D341Med (cell line): Measurements from ENCODE around the gene WDR6.

ENCODE experiments used
- DNase-seq: peaks from one replicate; pipeline ENCODE4 v3.0.0; 2012; ENCODE audit warnings: low spot score

Gene WDR6

DNA sequence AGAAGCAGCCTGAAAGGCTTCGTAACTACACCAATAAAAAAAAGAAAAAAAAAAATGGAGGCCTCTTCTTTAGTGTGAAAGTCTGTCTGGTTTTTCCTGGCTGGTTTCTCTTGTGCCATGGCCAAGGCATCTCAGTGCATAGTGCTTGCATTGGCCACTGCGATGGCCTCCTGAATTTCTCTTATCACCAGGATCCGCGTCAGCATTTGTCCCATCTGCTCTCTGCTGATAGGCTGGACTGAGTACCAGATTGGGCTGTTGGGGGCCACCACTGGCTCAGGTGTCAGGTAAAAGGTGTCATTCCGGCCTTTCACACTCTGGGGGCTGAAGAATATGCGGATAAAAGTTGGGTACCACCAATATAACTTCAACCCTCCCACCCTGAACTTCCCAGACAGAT, 23.1 kb downstream of the WDR6 start:
- no peak for DNase-seq

DNA sequence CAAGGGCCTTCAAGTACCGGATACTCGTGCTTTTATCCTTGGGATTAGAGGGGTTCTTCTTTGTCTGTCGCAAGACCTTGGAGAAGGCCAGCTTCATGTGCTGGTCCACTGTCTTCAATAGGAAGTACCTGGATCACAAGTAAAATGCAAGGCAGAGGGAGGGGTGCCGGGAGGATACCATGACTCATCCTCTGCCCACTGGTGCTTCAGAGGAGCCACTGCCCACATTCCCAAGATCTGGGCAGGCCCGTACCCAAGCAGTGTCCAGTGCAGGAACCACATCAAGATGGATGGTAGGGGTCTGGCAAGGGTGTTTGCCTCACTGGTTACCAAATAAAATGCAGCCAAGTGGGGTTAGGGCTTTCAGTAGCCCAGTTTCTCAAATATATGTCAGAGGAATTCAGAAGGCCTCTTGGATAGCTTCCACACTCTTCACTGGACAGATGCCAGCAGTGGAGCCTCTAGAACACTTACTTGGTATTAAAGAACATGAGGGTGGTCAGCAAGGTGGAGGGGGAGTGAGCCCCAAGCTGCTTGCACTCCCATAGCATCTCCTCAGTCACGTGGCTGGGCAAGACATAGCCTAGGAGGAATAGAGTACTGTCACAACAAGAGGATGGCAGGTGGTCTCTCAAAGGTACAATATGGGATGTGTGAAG, 25.6 kb downstream of the WDR6 start:
- no peak for DNase-seq

DNA sequence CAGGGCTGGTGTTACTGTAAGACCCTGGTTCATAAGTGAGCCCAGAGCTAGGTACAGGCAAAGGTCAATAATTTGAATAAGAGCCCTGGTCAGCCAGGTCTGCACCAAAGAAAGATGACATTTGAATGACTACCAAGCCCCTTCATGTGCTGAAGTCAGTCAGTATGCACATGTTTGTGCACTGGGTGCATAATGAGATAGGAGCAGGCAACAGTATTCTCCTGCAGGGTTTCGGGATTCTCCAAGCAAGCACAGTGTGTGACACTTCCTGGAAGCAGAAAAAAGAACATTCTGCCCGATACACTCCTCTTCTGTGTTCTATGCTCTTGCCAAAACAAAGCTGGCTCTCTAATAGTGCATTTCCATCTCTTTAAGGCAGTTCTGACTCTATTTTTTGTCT, 27.5 kb downstream of the WDR6 start:
- DNase-seq, result no peak

DNA sequence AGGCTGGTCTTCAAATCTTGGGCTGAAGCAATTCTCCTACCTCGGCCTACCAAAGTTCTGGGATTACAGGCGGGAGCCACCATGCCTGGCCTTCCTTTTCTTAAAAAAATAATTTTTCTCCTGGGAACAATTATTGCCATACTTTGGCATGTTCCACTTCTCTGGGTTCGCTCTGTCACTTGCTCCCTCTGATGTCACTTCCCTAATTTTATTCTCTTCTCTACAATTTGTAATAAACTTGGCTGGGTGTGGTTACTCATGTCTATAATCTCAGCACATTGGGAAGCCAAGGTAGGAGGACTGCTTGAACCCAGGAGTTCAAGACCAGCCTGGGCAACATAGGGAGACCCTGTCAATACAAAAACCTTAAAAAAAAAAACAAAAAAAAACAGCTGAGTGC, 28.1 kb downstream of the WDR6 start:
- DNase-seq, result no peak

DNA sequence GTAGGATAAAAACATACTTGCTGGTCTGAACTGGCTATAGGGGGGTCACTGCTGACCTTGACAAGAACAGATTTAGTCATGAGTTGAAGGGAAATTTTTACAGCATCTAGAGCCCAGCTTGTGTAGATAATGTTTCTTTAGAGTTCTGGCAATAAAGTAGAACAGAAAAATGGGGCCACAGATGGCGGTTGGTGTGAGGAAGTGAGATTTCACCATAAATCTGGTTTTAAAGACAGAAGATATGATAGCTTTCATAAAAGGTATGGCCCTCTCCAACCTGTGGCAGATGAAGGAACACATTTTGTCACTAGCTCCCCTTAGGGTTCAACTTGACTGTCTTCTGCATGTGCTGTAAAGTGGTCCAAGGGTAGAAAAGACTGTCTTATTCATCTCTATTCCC, 46.4 kb downstream of the WDR6 start:
- no peak for DNase-seq

DNA sequence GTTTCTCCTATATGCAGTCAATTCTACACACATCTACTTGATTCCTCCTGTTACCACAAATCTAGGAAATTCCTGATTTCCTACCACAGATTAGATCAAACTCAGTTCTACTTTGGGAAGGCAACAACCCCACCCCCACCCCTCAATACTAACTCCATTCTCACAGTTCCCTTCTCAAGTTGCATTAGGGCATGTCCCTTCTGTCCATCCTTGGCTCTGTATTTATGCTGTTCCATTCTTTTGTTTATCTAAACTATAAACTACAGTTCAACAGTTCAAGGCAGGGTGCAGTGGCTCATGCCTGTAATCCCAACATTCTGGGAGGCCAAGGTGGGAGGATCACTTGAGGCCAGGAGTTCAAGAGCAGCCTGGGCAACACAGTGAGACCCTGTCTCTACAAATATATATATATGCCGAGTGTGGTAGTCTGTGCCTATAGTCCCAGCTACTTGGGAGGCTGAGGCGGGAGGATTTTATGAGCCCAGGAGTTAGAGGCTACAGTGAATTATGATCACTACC, 47.2 kb downstream of the WDR6 start:
- no peak for DNase-seq

DNA sequence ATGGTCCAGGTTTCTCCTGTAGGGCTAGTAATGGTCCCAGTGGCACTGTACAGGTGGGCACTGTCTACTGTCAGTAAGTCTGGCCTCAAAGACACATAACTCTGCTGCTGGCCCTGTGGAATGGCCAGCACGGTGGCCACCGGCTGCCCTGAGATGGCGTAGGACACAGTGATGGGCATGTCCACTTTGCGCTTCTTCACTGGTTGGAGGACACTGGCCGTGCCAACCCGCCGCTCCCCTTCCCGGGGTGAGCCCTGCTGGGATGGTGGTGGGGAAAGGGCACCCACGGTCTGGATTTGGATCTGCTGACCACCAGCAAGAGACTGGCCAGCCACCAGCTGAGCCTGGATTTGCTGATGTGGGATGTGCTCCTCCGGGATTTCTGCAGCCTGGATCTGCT, 50.1 kb downstream of the WDR6 start:
- DNase-seq, result no peak

DNA sequence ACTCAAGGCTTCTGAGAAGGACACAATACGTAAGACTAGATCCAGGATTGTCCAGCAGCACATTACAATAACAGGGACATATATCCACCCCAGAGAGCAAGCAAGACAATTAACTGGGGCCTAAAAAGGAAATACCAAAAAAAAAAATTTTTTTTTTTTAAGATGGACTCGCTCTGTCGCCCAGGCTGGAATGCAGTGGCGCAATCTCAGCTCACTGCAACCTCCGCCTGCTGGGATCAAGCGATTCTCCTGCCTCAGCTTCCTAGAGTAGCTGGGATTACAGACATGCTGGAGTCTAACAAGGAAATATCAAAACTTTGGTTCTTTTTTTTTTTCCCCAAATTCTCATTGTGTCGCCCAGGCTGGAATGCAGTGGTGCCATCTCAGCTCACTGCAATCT, 50.8 kb downstream of the WDR6 start:
- no peak for DNase-seq
